Brain microvascular endothelial cell (primary cell): ENCODE results near the gene NUP133.
"Not testable (repeated sequence)": the region's sequence is repeated elsewhere in the genome, so short reads cannot be mapped to it uniquely, and the experiment has no call there.

Source experiments
- DNase-seq: peaks from one replicate; pipeline ENCODE4 v3.0.0-alpha.2; 2020
- H3K27ac ChIP-seq: fragments of 250-450 bp; sonication (Bioruptor Pico); 2 replicates; pipeline ENCODE4 v1.5.1; 2020; ENCODE audit warnings: mild to moderate bottlenecking, moderate library complexity
- H3K27me3 ChIP-seq: fragments of 250-450 bp; sonication (Bioruptor Pico); replicated peaks from 2 replicates; pipeline ENCODE4 v1.5.1; 2020; ENCODE audit warnings: mild to moderate bottlenecking
- H3K36me3 ChIP-seq: fragments of 250-450 bp; sonication (Bioruptor Pico); replicated peaks from 2 replicates; pipeline ENCODE4 v1.5.1; 2020; ENCODE audit warnings: mild to moderate bottlenecking
- H3K4me3 ChIP-seq: 2 replicates; pipeline ENCODE4 v1.5.1; 2011; ENCODE audit warnings: low read depth, mild to moderate bottlenecking, control low read depth, low read length, moderate library complexity
- in situ Hi-C: cut with HindIII; loops from 2 replicates; pipeline ENCODE4 v1.10.0; 2017; ENCODE audit warnings: low sequenced_read_pairs, low pct_ligation_motif_present
- TF ChIP-seq, protein P1 (sequence below): IDR thresholded peaks from 2 replicates; pipeline ENCODE4 v1.5.1; 2011; ENCODE audit warnings: low read depth, mild to moderate bottlenecking, moderate library complexity, low read length, control low read depth, inconsistent platforms; ENCODE audit errors: missing control alignments

Gene NUP133

DNA sequence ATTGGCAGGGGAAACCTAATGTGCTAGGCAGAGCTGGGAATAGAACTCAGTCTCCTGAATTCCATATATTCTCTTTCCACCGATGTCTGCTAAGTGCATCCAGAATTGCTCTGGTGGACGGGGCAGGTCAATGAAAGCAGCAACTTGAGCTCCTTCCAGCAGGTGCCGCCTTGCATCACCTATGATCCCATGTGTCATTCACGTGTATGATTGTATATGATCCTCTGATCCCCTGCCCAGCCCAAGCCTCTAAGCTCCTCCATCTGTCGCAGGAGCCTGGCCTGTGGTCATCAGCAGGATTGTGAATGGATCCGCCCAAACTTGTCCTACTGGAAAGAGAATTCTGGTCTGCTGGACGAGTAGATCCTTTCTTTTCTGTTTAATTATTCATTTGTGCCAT is 87.4 kb downstream of the NUP133 start:
- Histone ChIP-seq H3K4me3 (no peak overlapping the region), H3K27ac (no peak overlapping the region), H3K27me3 (no peaks in the 10 kb centered on the region), H3K36me3 (no peaks in the 10 kb centered on the region)
- in situ Hi-C loops: no loop called here
- DNase-seq: no peak
- TF ChIP-seq, protein P1, sequence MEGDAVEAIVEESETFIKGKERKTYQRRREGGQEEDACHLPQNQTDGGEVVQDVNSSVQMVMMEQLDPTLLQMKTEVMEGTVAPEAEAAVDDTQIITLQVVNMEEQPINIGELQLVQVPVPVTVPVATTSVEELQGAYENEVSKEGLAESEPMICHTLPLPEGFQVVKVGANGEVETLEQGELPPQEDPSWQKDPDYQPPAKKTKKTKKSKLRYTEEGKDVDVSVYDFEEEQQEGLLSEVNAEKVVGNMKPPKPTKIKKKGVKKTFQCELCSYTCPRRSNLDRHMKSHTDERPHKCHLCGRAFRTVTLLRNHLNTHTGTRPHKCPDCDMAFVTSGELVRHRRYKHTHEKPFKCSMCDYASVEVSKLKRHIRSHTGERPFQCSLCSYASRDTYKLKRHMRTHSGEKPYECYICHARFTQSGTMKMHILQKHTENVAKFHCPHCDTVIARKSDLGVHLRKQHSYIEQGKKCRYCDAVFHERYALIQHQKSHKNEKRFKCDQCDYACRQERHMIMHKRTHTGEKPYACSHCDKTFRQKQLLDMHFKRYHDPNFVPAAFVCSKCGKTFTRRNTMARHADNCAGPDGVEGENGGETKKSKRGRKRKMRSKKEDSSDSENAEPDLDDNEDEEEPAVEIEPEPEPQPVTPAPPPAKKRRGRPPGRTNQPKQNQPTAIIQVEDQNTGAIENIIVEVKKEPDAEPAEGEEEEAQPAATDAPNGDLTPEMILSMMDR: no peak

DNA sequence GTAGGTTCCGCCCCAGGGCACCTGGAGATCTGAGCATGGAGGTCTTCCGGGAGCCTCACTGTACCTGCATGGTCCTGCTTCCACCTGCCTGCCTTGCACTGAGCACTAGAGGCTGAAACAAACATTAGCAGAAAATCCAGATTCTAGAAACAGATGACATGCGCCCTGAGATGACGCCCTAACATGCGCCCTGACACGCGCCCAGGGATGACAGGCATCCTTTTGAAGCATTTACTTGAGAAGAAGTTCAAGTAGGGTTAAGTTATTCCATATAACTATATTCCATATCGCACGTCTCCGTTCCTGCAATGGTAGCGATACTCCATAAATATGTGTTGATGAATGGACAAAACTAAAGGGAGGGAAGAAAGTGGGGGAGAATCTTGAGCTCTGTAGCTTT is 87.9 kb downstream of the NUP133 start:
- in situ Hi-C loops: no loop called here
- TF ChIP-seq, protein P1: no peak
- DNase-seq: no peak
- no peak overlapping the region for H3K27ac ChIP-seq
- H3K4me3 ChIP-seq: no peak overlapping the region
- no peaks in the 10 kb centered on the region for H3K36me3 ChIP-seq
- no peaks in the 10 kb centered on the region for H3K27me3 ChIP-seq

DNA sequence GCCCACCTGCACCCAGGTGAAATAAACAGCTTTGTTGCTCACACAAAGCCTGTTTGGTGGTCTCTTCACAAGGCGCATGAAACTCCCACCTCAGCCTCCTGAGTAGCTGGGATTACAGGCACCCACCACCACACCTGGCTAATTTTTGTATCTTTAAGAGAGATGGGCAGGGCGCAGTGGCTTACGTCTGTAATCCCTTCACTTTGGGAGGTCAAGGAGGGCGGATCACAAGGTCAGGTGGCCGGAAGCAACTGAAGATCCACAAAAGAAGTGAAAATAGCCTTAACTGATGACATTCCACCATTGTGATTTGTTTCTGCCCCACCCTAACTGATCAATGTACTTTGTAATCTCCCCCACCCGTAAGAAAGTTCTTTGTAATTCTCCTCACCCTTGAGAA is 89.6 kb downstream of the NUP133 start:
- DNase-seq, H3K4me3 ChIP-seq, H3K27ac ChIP-seq, H3K36me3 ChIP-seq, H3K27me3 ChIP-seq, in situ Hi-C loops: not testable (repeated sequence)

DNA sequence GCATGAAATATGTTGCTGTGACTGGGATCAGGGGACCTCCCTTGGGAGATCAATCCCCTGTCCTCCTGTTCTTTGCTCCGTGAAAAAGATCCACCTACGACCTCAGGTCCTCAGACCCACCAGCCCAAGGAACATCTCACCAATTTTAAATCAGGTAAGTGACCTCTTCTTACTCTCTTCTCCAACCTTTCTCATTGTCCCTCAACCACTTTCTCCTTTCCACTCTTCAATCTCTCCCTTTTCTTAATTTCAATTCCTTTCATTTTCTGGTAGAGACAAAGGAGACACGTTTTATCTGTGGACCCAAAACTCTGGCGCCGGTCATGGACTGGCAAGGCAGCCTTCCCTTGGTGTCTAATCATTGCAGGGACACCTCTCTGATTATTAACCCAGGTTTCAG is 95.3 kb downstream of the NUP133 start:
- H3K27me3 ChIP-seq: peaks cover 30% of the 10 kb centered on the region
- DNase-seq, H3K4me3 ChIP-seq, H3K27ac ChIP-seq, H3K36me3 ChIP-seq, in situ Hi-C loops: not testable (repeated sequence)

DNA sequence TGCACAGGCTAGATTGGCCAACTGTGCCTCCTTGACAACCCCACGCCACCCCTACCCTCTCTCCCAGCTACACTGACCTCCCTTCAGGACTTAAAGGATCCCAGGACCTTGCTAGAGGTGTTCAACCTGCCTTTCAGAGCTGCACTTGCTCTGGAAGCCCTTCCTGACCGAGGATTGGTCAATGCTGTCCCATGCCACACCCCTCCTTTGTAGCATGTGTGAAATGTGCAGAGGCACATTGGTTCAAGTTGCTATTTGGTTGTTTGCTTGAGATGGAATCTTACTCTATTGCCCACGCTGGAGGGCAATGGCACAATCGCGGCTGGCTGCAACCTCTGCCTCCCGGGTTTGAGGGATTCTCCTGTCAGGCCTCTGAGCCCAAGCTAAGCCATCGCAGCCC is 96.1 kb downstream of the NUP133 start:
- Histone ChIP-seq H3K27ac (no peak overlapping the region), H3K4me3 (no peak overlapping the region), H3K36me3 (no peaks in the 10 kb centered on the region), H3K27me3 (peaks cover 37% of the 10 kb centered on the region)
- TF ChIP-seq, protein P1: no peak
- in situ Hi-C loops: no loop called here
- DNase-seq: no peak

DNA sequence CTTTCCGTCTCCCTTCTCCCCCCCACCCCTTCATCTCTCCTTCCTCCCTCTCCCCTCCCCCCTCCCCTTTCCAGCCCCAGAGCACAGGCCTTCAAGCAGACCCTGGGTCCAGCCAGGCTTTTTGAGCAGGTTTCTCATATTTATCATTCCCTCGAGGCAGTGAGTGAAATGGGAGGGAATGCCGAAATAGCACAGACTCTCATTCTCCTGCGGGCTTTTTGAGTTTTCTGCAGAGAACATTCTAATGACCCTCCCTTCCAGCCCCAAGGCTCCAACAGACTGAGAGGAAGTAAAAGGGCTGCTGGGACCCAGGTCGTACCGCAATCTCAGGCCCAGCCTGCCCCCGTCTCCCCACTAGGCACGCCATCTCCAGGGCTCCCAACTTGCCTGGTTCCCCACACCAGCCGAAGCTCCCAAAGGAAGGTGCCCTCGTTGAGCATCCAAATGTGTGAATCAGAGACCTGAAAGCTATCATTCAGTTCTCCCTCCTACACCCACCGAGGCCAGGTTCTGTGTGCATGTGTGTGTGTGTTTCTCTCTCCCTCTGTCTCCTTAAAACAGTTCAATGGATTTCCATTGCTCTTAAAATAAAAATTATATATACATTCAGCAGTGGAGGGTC is 96.6 kb downstream of the NUP133 start:
- peaks cover 42% of the 10 kb centered on the region for H3K27me3 ChIP-seq
- no peak for DNase-seq
- TF ChIP-seq, protein P1: no peak
- no peak overlapping the region for H3K27ac ChIP-seq
- no peak overlapping the region for H3K4me3 ChIP-seq
- in situ Hi-C loops: no loop called here
- H3K36me3 ChIP-seq: no peaks in the 10 kb centered on the region
